Left lung (tissue), 10 donors: Measurements from ENCODE around the gene PTCD2. TPM values are rescaled to one million over a fixed set of nuclear protein-coding genes. Genes with fewer than 3 reads are reported as not detected.

Experiments
- ATAC-seq: fragments of 200-7000 bp; cut with Tn5 transposase; one replicate; pipeline ENCODE4 v1.9.1; 2020; ENCODE audit warnings: moderate library complexity
- DNase-seq, 4 donors: peaks; one replicate each; pipeline ENCODE4 v3.0.0-alpha.2; 2013 to 2020
- H3K27ac ChIP-seq, 2 donors: fragments of 200-600 bp; sonication (generic) in 1 of 2; one replicate each; pipeline versions ENCODE4 v1.5.0 to v1.8.0; 2020 to 2021
- H3K27me3 ChIP-seq, 2 donors: fragments of 200-600 bp; sonication (generic) in 1 of 2; one replicate each; pipeline versions ENCODE4 v1.5.0 to v1.8.0; 2020 to 2021
- H3K36me3 ChIP-seq, 2 donors: fragments of 200-600 bp; sonication (generic) in 1 of 2; one replicate each; pipeline versions ENCODE4 v1.5.0 to v1.8.0; 2020 to 2021
- H3K4me1 ChIP-seq, 2 donors: fragments of 200-600 bp; one replicate each; pipeline ENCODE4 v1.8.0; 2021
- H3K4me3 ChIP-seq, 2 donors: fragments of 200-600 bp; sonication (generic) in 1 of 2; one replicate each; pipeline versions ENCODE4 v1.5.0 to v1.8.0; 2020 to 2021; ENCODE audit warnings: mild to moderate bottlenecking in 1 of 2
- H3K9me3 ChIP-seq, 2 donors: fragments of 200-600 bp; sonication (generic) in 1 of 2; one replicate each; pipeline versions ENCODE4 v1.5.0 to v1.8.0; 2020 to 2021
- CTCF ChIP-seq, 2 donors: fragments of 200-600 bp; sonication (generic) in 1 of 2; IDR thresholded peaks; one replicate each; pipeline versions ENCODE4 v1.5.0 to v1.8.0; 2021; ENCODE audit warnings: antibody characterized with exemption in 2 of 2
- intact Hi-C, 2 donors: fragments of 100-400 bp; cut with DNase I; formaldehyde crosslinking; loops; one replicate each; pipeline versions ENCODE4 v1.11.2 to v1.14.2; 2022
- polyA plus RNA-seq, 6 donors: library from polyadenylated mRNA; unstranded; fragments of 120-200 nt; gene quantifications; one replicate each; pipeline ENCODE4 v1.2.1, GENCODE V29; 2013; ENCODE audit not compliant: insufficient read length in 6 of 6
- total RNA-seq, 2 donors: library from RNA; stranded (reverse); fragmentation: NEBNext Ultra II Directional; extraction: Animal tissue kit (Norgen Biotek cat#: 25700); gene quantifications; one replicate each; pipeline ENCODE4 v1.2.1, GENCODE V29; 2021
- donor health status: DM: no; HTN: yes; CAD: no.
- donor health status: DM: no; HTN: no; CAD: no.

PTCD2 gene
- total and polyA plus RNA-seq, 8 donors = 7.6 to 12.6 (median 11.1) TPM

- TF ChIP-seq CTCF (IDR thresholded peaks at IDR 0.05) = no peak
- Histone ChIP-seq H3K27ac (peak overlapping the region in 1 of 2 donors; percentile 22), H3K4me1 (peaks cover 0 to 6% of the 10 kb centered on the region in 2 donors), H3K9me3 (no peaks in the 10 kb centered on the region), H3K4me3 (no peak overlapping the region), H3K27me3 (no peaks in the 10 kb centered on the region), H3K36me3 (no peaks in the 10 kb centered on the region)
- DNase-seq (no peak), ATAC-seq (no peak)
- intact Hi-C loops = no loop called here
Observed at GRCh38 chr5:72283358-72283757, 36.8 kb upstream of the PTCD2 start.

GRCh38 chr5:72284559-72285423 is 35.4 kb upstream of the PTCD2 start:
- intact Hi-C loops = no loop called here
- no peak for ATAC-seq

GRCh38 chr5:72285424-72285821 is 34.8 kb upstream of the PTCD2 start:
- intact Hi-C loops = no loop called here
- H3K4me1 ChIP-seq = peaks cover 0 to 6% of the 10 kb centered on the region in 2 donors
- H3K27ac ChIP-seq = no peak overlapping the region
- TF ChIP-seq CTCF (IDR thresholded peaks at IDR 0.05) = no peak
- H3K36me3 ChIP-seq = peaks cover 0 to 17% of the 10 kb centered on the region in 2 donors
- ATAC-seq (no peak), DNase-seq (no peak)
- H3K27me3 ChIP-seq = no peaks in the 10 kb centered on the region
- H3K4me3 ChIP-seq = no peak overlapping the region
- no peaks in the 10 kb centered on the region for H3K9me3 ChIP-seq

More at GRCh38 chr5:72284559-72285423, 35.4 kb upstream of the PTCD2 start:
- Histone ChIP-seq H3K9me3 (no peaks in the 10 kb centered on the region), H3K36me3 (peaks cover 0 to 11% of the 10 kb centered on the region in 2 donors), H3K27me3 (no peaks in the 10 kb centered on the region), H3K4me1 (peaks cover 0 to 6% of the 10 kb centered on the region in 2 donors), H3K4me3 (no peak overlapping the region), H3K27ac (no peak overlapping the region)
- DNase-seq = no peak
- no peak for TF ChIP-seq CTCF (IDR thresholded peaks at IDR 0.05)

GRCh38 chr5:72286798-72287197 is 33.4 kb upstream of the PTCD2 start:
- Histone ChIP-seq H3K27ac (no peak overlapping the region), H3K4me1 (peaks cover 0 to 6% of the 10 kb centered on the region in 2 donors), H3K9me3 (no peaks in the 10 kb centered on the region), H3K27me3 (no peaks in the 10 kb centered on the region), H3K36me3 (peaks cover 0 to 21% of the 10 kb centered on the region in 2 donors), H3K4me3 (no peak overlapping the region)
- ATAC-seq (no peak), DNase-seq (no peak)
- intact Hi-C loops = no loop called here
- no peak for TF ChIP-seq CTCF (IDR thresholded peaks at IDR 0.05)

GRCh38 chr5:72288924-72289323 is 31.2 kb upstream of the PTCD2 start:
- H3K4me3 ChIP-seq = no peak overlapping the region
- intact Hi-C loops = no loop called here
- H3K9me3 ChIP-seq = no peaks in the 10 kb centered on the region
- ATAC-seq (no peak), DNase-seq (no peak)
- no peak overlapping the region for H3K27ac ChIP-seq
- H3K4me1 ChIP-seq = peaks cover 0 to 5% of the 10 kb centered on the region in 2 donors
- TF ChIP-seq CTCF (IDR thresholded peaks at IDR 0.05) = no peak
- peaks cover 0 to 30% of the 10 kb centered on the region in 2 donors for H3K36me3 ChIP-seq
- no peaks in the 10 kb centered on the region for H3K27me3 ChIP-seq
